PC-9 (cell line): ENCODE data around the gene SGCE. TPM values are rescaled to one million over a fixed set of nuclear protein-coding genes. Genes with fewer than 3 reads are reported as not detected.

Experiments used
- BruUV-seq: library from RNA; stranded (reverse); fragments of 400-500 nt; replicated peaks from 2 replicates; lab custom pipeline; 2021; lab: Mats Ljungman, UMichigan
- CTCF ChIA-PET: fragments of 300-600 bp; sonication (Branson Sonifier 250); formaldehyde crosslinking; loops from one replicate; lab custom pipeline; 2022; ENCODE audit warnings: antibody characterized with exemption; lab: Charles Lee
- POLR2A ChIA-PET: fragments of 300-600 bp; sonication (Branson Sonifier 250); formaldehyde crosslinking; loops from one replicate; lab custom pipeline; 2022; ENCODE audit warnings: antibody characterized with exemption; ENCODE audit not compliant: unreplicated experiment; lab: Charles Lee
- DNase-seq, 2 experiments: peaks; one replicate each; pipeline versions ENCODE4 v3.0.0 to v3.0.0-alpha.2; 2015 to 2022; ENCODE audit warnings: mixed read lengths in 1 of 2
- H2AFZ ChIP-seq: fragments of 200-600 bp; sonication (generic); 2 replicates; pipeline ENCODE4 v1.8.1; 2017; ENCODE audit warnings: antibody characterized with exemption
- H3F3A ChIP-seq: fragments of 200-600 bp; sonication (generic); 2 replicates; pipeline ENCODE4 v1.8.1; 2017; ENCODE audit warnings: antibody characterized with exemption, mild to moderate bottlenecking, low read depth; ENCODE audit not compliant: insufficient read depth
- H3K27ac ChIP-seq: fragments of 200-600 bp; sonication (generic); 2 replicates; pipeline ENCODE4 v1.6.1; 2016; ENCODE audit warnings: mixed run types
- H3K27me3 ChIP-seq: fragments of 200-600 bp; sonication (generic); 2 replicates; pipeline ENCODE4 v1.6.1; 2016; ENCODE audit warnings: low read depth, mixed run types; ENCODE audit not compliant: insufficient read depth
- H3K36me3 ChIP-seq: fragments of 200-600 bp; sonication (generic); 2 replicates; pipeline ENCODE4 v1.6.1; 2016; ENCODE audit warnings: low read depth, mixed run types
- H3K4me1 ChIP-seq: fragments of 200-600 bp; sonication (generic); replicated peaks from 2 replicates; pipeline ENCODE4 v1.6.1; 2016; ENCODE audit warnings: mixed run types; ENCODE audit not compliant: insufficient read depth
- H3K4me2 ChIP-seq: fragments of 200-600 bp; sonication (generic); 2 replicates; pipeline ENCODE4 v1.6.1; 2017; ENCODE audit warnings: mixed run types
- H3K4me3 ChIP-seq: fragments of 200-600 bp; sonication (generic); 2 replicates; pipeline ENCODE4 v1.6.1; 2016; ENCODE audit warnings: mixed run types
- H3K79me2 ChIP-seq: fragments of 200-600 bp; sonication (generic); 2 replicates; pipeline ENCODE4 v1.6.1; 2017; ENCODE audit warnings: low read depth, mixed run types
- H3K9me2 ChIP-seq: fragments of 200-600 bp; sonication (generic); 2 replicates; pipeline ENCODE4 v1.8.1; 2017; ENCODE audit warnings: mild to moderate bottlenecking; ENCODE audit not compliant: insufficient read depth
- H3K9me3 ChIP-seq: fragments of 200-600 bp; sonication (generic); 2 replicates; pipeline ENCODE4 v1.8.1; 2016; ENCODE audit warnings: low read depth; ENCODE audit not compliant: insufficient read depth
- H4K20me1 ChIP-seq: fragments of 200-600 bp; sonication (generic); 2 replicates; pipeline ENCODE4 v1.8.1; 2017; ENCODE audit not compliant: insufficient read depth
- CTCF ChIP-seq: fragments of 200-600 bp; sonication (generic); conservative IDR thresholded peaks from 2 replicates; pipeline ENCODE4 v1.6.1; 2017; ENCODE audit warnings: mixed run types, antibody characterized with exemption, mild to moderate bottlenecking, moderate library complexity
- EZH2 ChIP-seq: fragments of 200-600 bp; sonication (generic); IDR thresholded peaks from 2 replicates; pipeline ENCODE4 v1.8.0; 2017; ENCODE audit warnings: antibody characterized with exemption, low read depth
- intact Hi-C: fragments of 100-400 bp; cut with micrococcal nuclease; formaldehyde crosslinking; loops from one replicate; pipeline ENCODE4 v1.10.0; 2022; ENCODE audit not compliant: unreplicated experiment
- total RNA-seq: library from RNA; stranded (reverse); gene quantifications from 2 replicates; pipeline ENCODE4 v1.2.3, GENCODE V29; 2021

The SGCE gene
- total RNA-seq, 1 experiment from 2014 or later: 37.7 TPM

- TF ChIP-seq EZH2 (no peak), CTCF (no peak)
- no peak overlapping the region for H2AFZ ChIP-seq
- no peak overlapping the region for H3K4me3 ChIP-seq
- H3K9me3 ChIP-seq: no peaks in the 10 kb centered on the region
- H3K9me2 ChIP-seq: no peaks in the 10 kb centered on the region
- H3F3A ChIP-seq: no peaks in the 10 kb centered on the region
- BruUV-seq: no TSS peak
- no peak overlapping the region for H3K27ac ChIP-seq
- DNase-seq: peak; percentile 21 to 55
- H3K4me1 ChIP-seq: peaks cover 5% of the 10 kb centered on the region; the same call in 1 of the 2 replicates
- ChIA-PET CTCF (interaction anchor here (0.5 to 1.1 kb wide), 2 partner anchors 12 to 1058 kb away, joined by 4 to 5 read pairs; no protein-coding TSS in a partner anchor), POLR2A (interaction anchor here (0.6 to 0.7 kb wide), 2 partner anchors 17 to 83 kb away, joined by 3 to 4 read pairs; no protein-coding TSS in a partner anchor)
- H3K79me2 ChIP-seq: no peaks in the 10 kb centered on the region
- H3K27me3 ChIP-seq: no peaks in the 10 kb centered on the region
- intact Hi-C loops: loop anchor here (1.0 kb wide), 1 partner anchor 52 kb away; no protein-coding TSS in a partner anchor
- no peaks in the 10 kb centered on the region for H3K36me3 ChIP-seq
- H3K4me2 ChIP-seq: no peak overlapping the region
- H4K20me1 ChIP-seq: no peaks in the 10 kb centered on the region
Observed at GRCh38 chr7:94632338-94633013, 23.5 kb downstream of the SGCE start.

GRCh38 chr7:94630855-94631254 lies 25.1 kb downstream of the SGCE start:
- Histone ChIP-seq H3K4me1 (peaks cover 5% of the 10 kb centered on the region; the same call in 1 of the 2 replicates), H3K79me2 (no peaks in the 10 kb centered on the region), H3K4me2 (no peak overlapping the region), H3K9me2 (no peaks in the 10 kb centered on the region), H2AFZ (no peak overlapping the region), H3F3A (no peaks in the 10 kb centered on the region), H3K4me3 (no peak overlapping the region), H3K36me3 (no peaks in the 10 kb centered on the region), H4K20me1 (no peaks in the 10 kb centered on the region), H3K27ac (no peak overlapping the region), H3K27me3 (no peaks in the 10 kb centered on the region), H3K9me3 (no peaks in the 10 kb centered on the region)
- TF ChIP-seq CTCF (no peak), EZH2 (no peak)
- BruUV-seq: no TSS peak
- intact Hi-C loops: no loop called here
- ChIA-PET CTCF (no interaction called here), POLR2A (interaction anchor here (0.6 to 0.7 kb wide), 3 partner anchors 10 to 978 kb away, joined by 4 to 6 read pairs (median 6); no protein-coding TSS in a partner anchor)
- DNase-seq: no peak

GRCh38 chr7:94623820-94624219 lies 32.1 kb downstream of the SGCE start:
- POLR2A ChIA-PET: no interaction called here
- CTCF ChIA-PET: no interaction called here
- no peak overlapping the region for H3K27ac ChIP-seq
- TF ChIP-seq EZH2: no peak
- no peak for TF ChIP-seq CTCF
- peaks cover 9% of the 10 kb centered on the region; the same call in 1 of the 2 replicates for H3F3A ChIP-seq
- H3K27me3 ChIP-seq: no peaks in the 10 kb centered on the region
- no peaks in the 10 kb centered on the region; the same call in 1 of the 2 replicates for H4K20me1 ChIP-seq
- intact Hi-C loops: no loop called here
- no peaks in the 10 kb centered on the region for H3K9me2 ChIP-seq
- H3K36me3 ChIP-seq: no peaks in the 10 kb centered on the region
- no peaks in the 10 kb centered on the region for H3K79me2 ChIP-seq
- H3K4me1 ChIP-seq: peaks cover 18% of the 10 kb centered on the region
- no peak overlapping the region for H3K4me2 ChIP-seq
- no peak overlapping the region for H2AFZ ChIP-seq
- H3K4me3 ChIP-seq: no peak overlapping the region
- DNase-seq: no peak
- H3K9me3 ChIP-seq: no peaks in the 10 kb centered on the region
- no TSS peak for BruUV-seq
